Astrocyte (in vitro differentiated cells and primary cell): ENCODE data around the gene PLEKHA4. TPM values are rescaled to one million over a fixed set of nuclear protein-coding genes. Genes with fewer than 3 reads are reported as not detected.

Source experiments
- DNase-seq: peaks from one replicate; pipeline ENCODE4 v3.0.0-alpha.2; 2010; ENCODE audit warnings: low read depth
- FAIRE-seq: peaks from 2 replicates; lab custom pipeline; 2011; peaks lifted over from hg19 to GRCh38; lab: Jason Lieb, UNC
- H2AFZ ChIP-seq: 2 replicates; pipeline ENCODE4 v1.6.0; 2012; ENCODE audit warnings: low read depth, low read length, inconsistent platforms
- H3K27ac ChIP-seq: 2 replicates; pipeline ENCODE4 v1.5.1; 2011; ENCODE audit warnings: low read depth, low read length, inconsistent platforms
- H3K27me3 ChIP-seq: 2 replicates; pipeline ENCODE4 v1.6.0; 2011; ENCODE audit warnings: low read length, inconsistent platforms; ENCODE audit not compliant: insufficient read depth
- H3K36me3 ChIP-seq: 2 replicates; pipeline ENCODE4 v1.5.1; 2011; ENCODE audit warnings: low read length, inconsistent platforms; ENCODE audit not compliant: insufficient read depth
- H3K4me1 ChIP-seq: 2 replicates; pipeline ENCODE4 v1.5.1; 2011; ENCODE audit warnings: low read length, inconsistent platforms; ENCODE audit not compliant: insufficient read depth
- H3K4me2 ChIP-seq: 2 replicates; pipeline ENCODE4 v1.6.0; 2012; ENCODE audit warnings: low read length, inconsistent platforms
- H3K4me3 ChIP-seq: 2 replicates; pipeline ENCODE4 v1.5.1; 2011; ENCODE audit warnings: low read depth, mild to moderate bottlenecking, low read length, inconsistent platforms; ENCODE audit not compliant: insufficient read depth
- H3K79me2 ChIP-seq: 2 replicates; pipeline ENCODE4 v1.6.0; 2012; ENCODE audit warnings: mild to moderate bottlenecking, low read length, inconsistent platforms; ENCODE audit not compliant: insufficient read depth
- H3K9ac ChIP-seq: 2 replicates; pipeline ENCODE4 v1.6.0; 2012; ENCODE audit warnings: mild to moderate bottlenecking, low read length, inconsistent platforms
- H3K9me3 ChIP-seq: 2 replicates; pipeline ENCODE4 v1.5.1; 2012; ENCODE audit warnings: low read depth, mild to moderate bottlenecking, low read length, inconsistent platforms; ENCODE audit not compliant: insufficient read depth
- H4K20me1 ChIP-seq: 2 replicates; pipeline ENCODE4 v1.6.0; 2012; ENCODE audit warnings: low read length, inconsistent platforms; ENCODE audit not compliant: insufficient read depth
- H3K27ac Mint-ChIP-seq: one replicate; pipeline ENCODE4 v1.8.0; 2021; ENCODE audit warnings: mild to moderate bottlenecking, mixed read lengths; ENCODE audit not compliant: unreplicated experiment
- H3K27me3 Mint-ChIP-seq: one replicate; pipeline ENCODE4 v1.8.0; 2021; ENCODE audit warnings: low read depth, mixed read lengths; ENCODE audit not compliant: unreplicated experiment
- H3K36me3 Mint-ChIP-seq: one replicate; pipeline ENCODE4 v1.8.0; 2021; ENCODE audit warnings: low read depth, mixed read lengths; ENCODE audit not compliant: unreplicated experiment
- H3K4me1 Mint-ChIP-seq: one replicate; pipeline ENCODE4 v1.8.0; 2021; ENCODE audit warnings: low read depth, mixed read lengths; ENCODE audit not compliant: unreplicated experiment
- H3K4me3 Mint-ChIP-seq: one replicate; pipeline ENCODE4 v1.8.0; 2021; ENCODE audit warnings: mild to moderate bottlenecking, moderate library complexity, mixed read lengths; ENCODE audit not compliant: unreplicated experiment
- H3K9me3 Mint-ChIP-seq: one replicate; pipeline ENCODE4 v1.8.0; 2021; ENCODE audit warnings: mild to moderate bottlenecking, mixed read lengths; ENCODE audit not compliant: unreplicated experiment
- CTCF ChIP-seq: IDR thresholded peaks from 2 replicates; pipeline ENCODE4 v1.5.1; 2011; ENCODE audit warnings: low read depth, mild to moderate bottlenecking, inconsistent platforms, low read length, moderate library complexity; ENCODE audit not compliant: insufficient read depth
- EZH2 ChIP-seq: IDR thresholded peaks from 2 replicates; pipeline ENCODE4 v1.6.1; 2012; ENCODE audit warnings: mild to moderate bottlenecking, low read length, inconsistent platforms; ENCODE audit not compliant: insufficient read depth
- total RNA-seq: library from RNA; stranded (reverse); gene quantifications from 2 replicates; pipeline ENCODE4 v1.2.1, GENCODE V29; 2021

PLEKHA4 gene
- total RNA-seq, 1 donor from 2014 or later: 27.5 TPM

- Histone ChIP-seq H3K4me1 (no peaks in the 10 kb centered on the region), H2AFZ (no peak overlapping the region), H3K27me3 (no peaks in the 10 kb centered on the region), H3K4me2 (no peak overlapping the region), H3K9ac (no peak overlapping the region), H3K27ac (no peak overlapping the region), H3K9me3 (peaks cover 2% of the 10 kb centered on the region), H3K79me2 (no peaks in the 10 kb centered on the region), H3K36me3 (no peaks in the 10 kb centered on the region), H3K4me3 (no peak overlapping the region), H4K20me1 (no peaks in the 10 kb centered on the region)
- DNase-seq (no peak), FAIRE-seq (no peak)
- Mint-ChIP-seq H3K9me3 (no peaks in the 10 kb centered on the region), H3K4me1 (no peaks in the 10 kb centered on the region), H3K4me3 (no peak overlapping the region), H3K27me3 (no peaks in the 10 kb centered on the region), H3K27ac (no peak overlapping the region), H3K36me3 (peaks cover 4% of the 10 kb centered on the region)
- TF ChIP-seq CTCF: no peak
- TF ChIP-seq EZH2: no peak
These were observed 50.8 kb downstream of the PLEKHA4 start for GRCh38 chr19:48817585-48818124.

GRCh38 chr19:48815870-48816501 is 52.4 kb downstream of the PLEKHA4 start:
- Mint-ChIP-seq H3K36me3 (peaks cover 4% of the 10 kb centered on the region), H3K4me3 (peak overlapping the region; percentile 20), H3K27ac (no peak overlapping the region), H3K4me1 (no peaks in the 10 kb centered on the region), H3K27me3 (no peaks in the 10 kb centered on the region), H3K9me3 (no peaks in the 10 kb centered on the region)
- Histone ChIP-seq H3K9ac (no peak overlapping the region), H3K4me2 (no peak overlapping the region), H4K20me1 (no peaks in the 10 kb centered on the region), H3K4me3 (no peak overlapping the region), H3K27ac (no peak overlapping the region), H3K36me3 (no peaks in the 10 kb centered on the region), H3K79me2 (no peaks in the 10 kb centered on the region), H2AFZ (no peak overlapping the region), H3K9me3 (no peaks in the 10 kb centered on the region), H3K27me3 (no peaks in the 10 kb centered on the region), H3K4me1 (no peaks in the 10 kb centered on the region)
- no peak for TF ChIP-seq CTCF
- TF ChIP-seq EZH2: no peak
- FAIRE-seq (no peak), DNase-seq (peak; percentile 6)

DNA sequence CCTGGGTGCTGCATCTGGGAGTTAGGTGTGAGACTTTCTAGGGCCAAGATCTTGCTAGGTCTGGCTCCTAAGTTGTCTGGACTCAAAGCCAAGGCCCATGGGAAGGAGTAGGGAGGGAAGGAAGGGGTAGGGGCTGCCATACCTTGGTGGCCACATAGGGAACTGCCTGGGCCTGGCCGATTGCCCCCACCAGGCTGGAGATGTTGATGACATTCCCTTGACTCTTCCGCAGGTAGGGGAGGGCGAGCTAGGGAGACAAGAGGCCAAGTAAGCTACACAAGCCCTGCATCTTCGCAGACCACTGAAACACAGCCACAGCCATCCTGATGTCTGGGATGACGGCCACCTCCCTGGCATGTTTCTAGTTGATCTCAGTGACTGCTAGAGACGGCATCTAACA is 53.5 kb downstream of the PLEKHA4 start:
- Mint-ChIP-seq H3K27ac (no peak overlapping the region), H3K4me3 (no peak overlapping the region), H3K9me3 (no peaks in the 10 kb centered on the region), H3K4me1 (no peaks in the 10 kb centered on the region), H3K27me3 (no peaks in the 10 kb centered on the region), H3K36me3 (peaks cover 4% of the 10 kb centered on the region)
- H3K27ac ChIP-seq: no peak overlapping the region
- no peaks in the 10 kb centered on the region for H3K36me3 ChIP-seq
- no peak for TF ChIP-seq EZH2
- TF ChIP-seq CTCF: no peak
- no peaks in the 10 kb centered on the region for H4K20me1 ChIP-seq
- no peak overlapping the region for H2AFZ ChIP-seq
- H3K9me3 ChIP-seq: no peaks in the 10 kb centered on the region
- H3K4me2 ChIP-seq: no peak overlapping the region
- no peak for DNase-seq
- H3K4me3 ChIP-seq: no peak overlapping the region
- H3K4me1 ChIP-seq: peaks cover 6% of the 10 kb centered on the region
- H3K27me3 ChIP-seq: no peaks in the 10 kb centered on the region
- H3K9ac ChIP-seq: no peak overlapping the region
- no peak for FAIRE-seq
- no peaks in the 10 kb centered on the region for H3K79me2 ChIP-seq
